ENCODE measurements around the gene PPM1L. TPM values are rescaled to one million over a fixed set of nuclear protein-coding genes. Genes with fewer than 3 reads are reported as not detected.

PPM1L gene
- total and polyA plus RNA-seq, 2 of the 13 experiments (the other 11 are each of a cell fraction or from before 2014, with no cell fraction given): 0.22 to 1.4 TPM

GRCh38 chr3:160826408-160826807 is 70.4 kb downstream of the PPM1L start:
- no peaks in the 10 kb centered on the region for H3K36me3 ChIP-seq (replicated peaks in 1 of 2; ENCODE audit: control insufficient read depth in 1 of 2, insufficient read depth in 2 of 2, low read length in 2 of 2)
- no peak overlapping the region for H3K4me3 ChIP-seq (replicated peaks in 1 of 3; ENCODE audit: insufficient read depth in 1 of 3, low read depth in 2 of 3, low read length in 3 of 3)
- no TSS peak for BruUV-seq (replicated peaks)
- no peak overlapping the region for H3K4me2 ChIP-seq (ENCODE audit: low read depth, low read length)
- no peak overlapping the region for H3K27ac ChIP-seq (ENCODE audit: extremely low read length, insufficient read depth, low read length)
- FAIRE-seq (no peak), ATAC-seq (no peak), DNase-seq (ENCODE audit: low spot score) (no peak)
- no peaks in the 10 kb centered on the region for H3K9me3 ChIP-seq (ENCODE audit: low read length)
- CTCF ChIA-PET (ENCODE audit: low intra/inter-chr PET ratio, low total read pairs): no interaction called here
- H3K79me2 ChIP-seq (ENCODE audit: insufficient read depth, low read length): no peaks in the 10 kb centered on the region
- H3K4me1 ChIP-seq (ENCODE audit: insufficient read depth, low read length): no peaks in the 10 kb centered on the region
- in situ Hi-C loops (cut with HindIII; ENCODE audit: extremely low pct_ligation_motif_present, low pct_unique_long_range_greater_than_20kb): no loop called here
- H3K27me3 ChIP-seq (ENCODE audit: control insufficient read depth in 1 of 2, insufficient read depth in 2 of 2, low read length in 2 of 2): no peaks in the 10 kb centered on the region
- POLR2A ChIA-PET: no interaction called here
- intact Hi-C loops (cut with micrococcal nuclease; ENCODE audit: unreplicated experiment): no loop called here
- TF ChIP-seq, protein P1, sequence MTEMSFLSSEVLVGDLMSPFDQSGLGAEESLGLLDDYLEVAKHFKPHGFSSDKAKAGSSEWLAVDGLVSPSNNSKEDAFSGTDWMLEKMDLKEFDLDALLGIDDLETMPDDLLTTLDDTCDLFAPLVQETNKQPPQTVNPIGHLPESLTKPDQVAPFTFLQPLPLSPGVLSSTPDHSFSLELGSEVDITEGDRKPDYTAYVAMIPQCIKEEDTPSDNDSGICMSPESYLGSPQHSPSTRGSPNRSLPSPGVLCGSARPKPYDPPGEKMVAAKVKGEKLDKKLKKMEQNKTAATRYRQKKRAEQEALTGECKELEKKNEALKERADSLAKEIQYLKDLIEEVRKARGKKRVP (CRISPR knock-in tag; IDR thresholded peaks at IDR 0.05): no peak
- TF ChIP-seq ZKSCAN5 (CRISPR knock-in tag; IDR thresholded peaks at IDR 0.05) (no peak), ZBTB10 (CRISPR knock-in tag; IDR thresholded peaks at IDR 0.05; ENCODE audit: borderline replicate concordance) (no peak)
- H3K9ac ChIP-seq (ENCODE audit: insufficient read depth, low read depth, low read length): no peak overlapping the region
- no peaks in the 10 kb centered on the region for H4K20me1 ChIP-seq (ENCODE audit: insufficient read depth, low read length)
- no peak overlapping the region for H2AFZ ChIP-seq (ENCODE audit: low read length)

DNA sequence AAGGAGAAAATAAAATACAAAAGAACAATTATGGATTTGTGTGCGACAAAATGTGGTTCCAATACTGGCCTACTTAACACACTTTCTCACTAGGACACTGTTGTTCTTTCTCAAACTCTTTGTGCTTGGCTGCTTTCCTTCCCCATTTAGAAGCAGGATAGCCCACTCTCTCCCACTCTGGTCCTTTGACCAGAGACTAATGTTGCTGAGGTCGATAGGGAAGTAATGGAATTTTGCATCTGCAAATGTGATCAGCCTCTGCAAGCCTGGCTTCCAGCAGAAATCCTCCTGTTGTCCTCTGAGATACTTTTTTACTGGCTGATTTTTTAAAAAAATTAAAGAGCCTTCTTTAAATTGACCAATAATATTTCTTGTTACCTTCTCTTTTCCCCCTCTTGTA is 71.0 kb downstream of the PPM1L start:
- Histone ChIP-seq H3K9me3 (ENCODE audit: low read length) (no peaks in the 10 kb centered on the region), H3K27ac (ENCODE audit: extremely low read length, insufficient read depth, low read length) (no peak overlapping the region), H2AFZ (ENCODE audit: low read length) (no peak overlapping the region), H3K4me1 (ENCODE audit: insufficient read depth, low read length) (no peaks in the 10 kb centered on the region), H4K20me1 (ENCODE audit: insufficient read depth, low read length) (no peaks in the 10 kb centered on the region), H3K9ac (ENCODE audit: insufficient read depth, low read depth, low read length) (no peak overlapping the region), H3K27me3 (ENCODE audit: control insufficient read depth in 1 of 2, insufficient read depth in 2 of 2, low read length in 2 of 2) (no peaks in the 10 kb centered on the region), H3K4me3 (replicated peaks in 1 of 3; ENCODE audit: insufficient read depth in 1 of 3, low read depth in 2 of 3, low read length in 3 of 3) (no peak overlapping the region), H3K79me2 (ENCODE audit: insufficient read depth, low read length) (no peaks in the 10 kb centered on the region), H3K36me3 (replicated peaks in 1 of 2; ENCODE audit: control insufficient read depth in 1 of 2, insufficient read depth in 2 of 2, low read length in 2 of 2) (no peaks in the 10 kb centered on the region), H3K4me2 (ENCODE audit: low read depth, low read length) (no peak overlapping the region)
- DNase-seq (ENCODE audit: low spot score) (no peak), FAIRE-seq (no peak), ATAC-seq (no peak)
- BruUV-seq (replicated peaks): no TSS peak
- CTCF ChIA-PET (ENCODE audit: low intra/inter-chr PET ratio, low total read pairs): no interaction called here
- in situ Hi-C loops (cut with HindIII; ENCODE audit: extremely low pct_ligation_motif_present, low pct_unique_long_range_greater_than_20kb): no loop called here
- intact Hi-C loops (cut with micrococcal nuclease; ENCODE audit: unreplicated experiment): no loop called here
- POLR2A ChIA-PET: no interaction called here
- WGBS (ENCODE audit: low lambda C conversion rate): 50% methylated on average over 2 of the region's 2 CpGs
- TF ChIP-seq MIXL1 (CRISPR knock-in tag; IDR thresholded peaks at IDR 0.05): no peak
- no peak for TF ChIP-seq MED8 (CRISPR knock-in tag; IDR thresholded peaks at IDR 0.05; ENCODE audit: insufficient replicate concordance)
- no peak for TF ChIP-seq TIGD3 (CRISPR knock-in tag; IDR thresholded peaks at IDR 0.05; ENCODE audit: borderline replicate concordance)
- TF ChIP-seq, protein P2, sequence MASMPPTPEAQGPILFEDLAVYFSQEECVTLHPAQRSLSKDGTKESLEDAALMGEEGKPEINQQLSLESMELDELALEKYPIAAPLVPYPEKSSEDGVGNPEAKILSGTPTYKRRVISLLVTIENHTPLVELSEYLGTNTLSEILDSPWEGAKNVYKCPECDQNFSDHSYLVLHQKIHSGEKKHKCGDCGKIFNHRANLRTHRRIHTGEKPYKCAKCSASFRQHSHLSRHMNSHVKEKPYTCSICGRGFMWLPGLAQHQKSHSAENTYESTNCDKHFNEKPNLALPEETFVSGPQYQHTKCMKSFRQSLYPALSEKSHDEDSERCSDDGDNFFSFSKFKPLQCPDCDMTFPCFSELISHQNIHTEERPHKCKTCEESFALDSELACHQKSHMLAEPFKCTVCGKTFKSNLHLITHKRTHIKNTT (CRISPR knock-in tag; IDR thresholded peaks at IDR 0.05): no peak
- TF ChIP-seq, protein P3, sequence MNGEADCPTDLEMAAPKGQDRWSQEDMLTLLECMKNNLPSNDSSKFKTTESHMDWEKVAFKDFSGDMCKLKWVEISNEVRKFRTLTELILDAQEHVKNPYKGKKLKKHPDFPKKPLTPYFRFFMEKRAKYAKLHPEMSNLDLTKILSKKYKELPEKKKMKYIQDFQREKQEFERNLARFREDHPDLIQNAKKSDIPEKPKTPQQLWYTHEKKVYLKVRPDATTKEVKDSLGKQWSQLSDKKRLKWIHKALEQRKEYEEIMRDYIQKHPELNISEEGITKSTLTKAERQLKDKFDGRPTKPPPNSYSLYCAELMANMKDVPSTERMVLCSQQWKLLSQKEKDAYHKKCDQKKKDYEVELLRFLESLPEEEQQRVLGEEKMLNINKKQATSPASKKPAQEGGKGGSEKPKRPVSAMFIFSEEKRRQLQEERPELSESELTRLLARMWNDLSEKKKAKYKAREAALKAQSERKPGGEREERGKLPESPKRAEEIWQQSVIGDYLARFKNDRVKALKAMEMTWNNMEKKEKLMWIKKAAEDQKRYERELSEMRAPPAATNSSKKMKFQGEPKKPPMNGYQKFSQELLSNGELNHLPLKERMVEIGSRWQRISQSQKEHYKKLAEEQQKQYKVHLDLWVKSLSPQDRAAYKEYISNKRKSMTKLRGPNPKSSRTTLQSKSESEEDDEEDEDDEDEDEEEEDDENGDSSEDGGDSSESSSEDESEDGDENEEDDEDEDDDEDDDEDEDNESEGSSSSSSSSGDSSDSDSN (CRISPR knock-in tag; IDR thresholded peaks at IDR 0.05): no peak
- no peak for TF ChIP-seq SAP130 (CRISPR knock-in tag; IDR thresholded peaks at IDR 0.05; ENCODE audit: low read depth)
- TF ChIP-seq ZSCAN25 (CRISPR knock-in tag; IDR thresholded peaks at IDR 0.05): no peak

Data from HepG2 (cell line).